Neural cell (in vitro differentiated cells): ENCODE measurements around the gene GPAT3. TPM values are rescaled to one million over a fixed set of nuclear protein-coding genes. Genes with fewer than 3 reads are reported as not detected.

Experiments
- H2AFZ ChIP-seq: fragments of 200-600, 300-800 bp; sonication (generic), shearing (Covaris generic); 2 replicates; pipeline ENCODE4 v1.6.0; 2014; ENCODE audit warnings: low read depth, mild to moderate bottlenecking, antibody characterized with exemption, low read length, moderate library complexity
- H3F3A ChIP-seq: fragments of 200-600 bp; shearing (Covaris generic); 2 replicates; pipeline ENCODE4 v1.6.1; 2016; ENCODE audit warnings: mild to moderate bottlenecking, moderate library complexity, mixed read lengths, antibody characterized with exemption, low read length; ENCODE audit not compliant: insufficient read depth, poor library complexity, severe bottlenecking
- H3K27ac ChIP-seq: fragments of 200-600, 300-800 bp; sonication (generic), shearing (Covaris generic); 2 replicates; pipeline ENCODE4 v1.5.1; 2014; ENCODE audit warnings: mild to moderate bottlenecking, low read length, moderate library complexity
- H3K27me3 ChIP-seq: fragments of 300-800, 200-600 bp; sonication (generic), shearing (Covaris generic); 2 replicates; pipeline ENCODE4 v1.6.0; 2014; ENCODE audit warnings: mild to moderate bottlenecking, low read depth, low read length, moderate library complexity; ENCODE audit not compliant: insufficient read depth
- H3K36me3 ChIP-seq: fragments of 300-800, 200-600 bp; sonication (generic), shearing (Covaris generic); 2 replicates; pipeline ENCODE4 v1.5.1; 2014; ENCODE audit warnings: mild to moderate bottlenecking, antibody characterized with exemption, low read length, moderate library complexity; ENCODE audit not compliant: insufficient read depth
- H3K4me2 ChIP-seq: fragments of 300-800, 200-600 bp; sonication (generic), shearing (Covaris generic); 2 replicates; pipeline ENCODE4 v1.6.0; 2014; ENCODE audit warnings: mild to moderate bottlenecking, low read length
- H3K4me3 ChIP-seq: fragments of 300-800, 200-600 bp; sonication (generic), shearing (Covaris generic); 2 replicates; pipeline ENCODE4 v1.5.1; 2014; ENCODE audit warnings: mild to moderate bottlenecking, low read length, moderate library complexity
- H3K79me2 ChIP-seq: fragments of 200-600 bp; shearing (Covaris generic); replicated peaks from 2 replicates; pipeline ENCODE4 v1.6.0; 2014; ENCODE audit warnings: mild to moderate bottlenecking, low read length, moderate library complexity; ENCODE audit not compliant: insufficient read depth
- H3K9ac ChIP-seq: fragments of 300-800, 200-600 bp; sonication (generic), shearing (Covaris generic); 2 replicates; pipeline ENCODE4 v1.6.1; 2016; ENCODE audit warnings: mild to moderate bottlenecking, low read length, mixed read lengths
- H3K9me2 ChIP-seq: fragments of 200-600 bp; shearing (Covaris generic); 2 replicates; pipeline ENCODE4 v1.6.1; 2016; ENCODE audit warnings: mild to moderate bottlenecking, low read length, mixed read lengths; ENCODE audit not compliant: insufficient read depth
- H3K9me3 ChIP-seq: fragments of 200-600, 300-800 bp; sonication (generic), shearing (Covaris generic); 2 replicates; pipeline ENCODE4 v1.6.1; 2016; ENCODE audit warnings: mild to moderate bottlenecking, mixed run types, low read length, moderate library complexity, mixed read lengths
- H4K20me1 ChIP-seq: fragments of 200-600 bp; shearing (Covaris generic); 2 replicates; pipeline ENCODE4 v1.6.1; 2016; ENCODE audit warnings: mild to moderate bottlenecking, mixed run types; ENCODE audit not compliant: insufficient read depth
- EP300 ChIP-seq: fragments of 450-650 bp; conservative IDR thresholded peaks from 2 replicates; pipeline ENCODE4 v1.6.1; 2014; ENCODE audit warnings: antibody characterized with exemption, mild to moderate bottlenecking, moderate library complexity; ENCODE audit not compliant: poor library complexity, severe bottlenecking
- EZH2 ChIP-seq: fragments of 200-600, 300-800 bp; shearing (Covaris generic), sonication (generic); IDR thresholded peaks from 2 replicates; pipeline ENCODE4 v1.6.1; 2014; ENCODE audit warnings: antibody characterized with exemption, low read length, borderline replicate concordance, mild to moderate bottlenecking; ENCODE audit not compliant: insufficient read depth, poor library complexity, severe bottlenecking
- MXI1 ChIP-seq: fragments of 450-650 bp; conservative IDR thresholded peaks from 2 replicates; pipeline ENCODE4 v1.6.1; 2014; ENCODE audit warnings: antibody characterized with exemption, mild to moderate bottlenecking; ENCODE audit not compliant: poor library complexity, severe bottlenecking
- POLR2AphosphoS5 ChIP-seq: IDR thresholded peaks from 2 replicates; pipeline ENCODE4 v1.6.1; 2012
- RAD21 ChIP-seq: fragments of 450-650 bp; conservative IDR thresholded peaks from 2 replicates; pipeline ENCODE4 v1.6.1; 2014; ENCODE audit warnings: antibody characterized with exemption, mild to moderate bottlenecking, moderate library complexity
- SMC3 ChIP-seq: fragments of 450-650 bp; conservative IDR thresholded peaks from 2 replicates; pipeline ENCODE4 v1.6.1; 2014; ENCODE audit warnings: antibody characterized with exemption, mild to moderate bottlenecking, moderate library complexity; ENCODE audit not compliant: poor library complexity
- TAF1 ChIP-seq: IDR thresholded peaks from 2 replicates; pipeline ENCODE4 v1.6.1; 2012; ENCODE audit warnings: low read depth
- polyA plus RNA-seq: library from polyadenylated mRNA; depleted of rRNA; stranded (reverse); fragments of >200 nt; gene quantifications from 2 replicates; pipeline ENCODE4 v1.2.3, GENCODE V29; 2014
- TF ChIP-seq, protein P1 (sequence below): fragments of 450-650 bp; IDR thresholded peaks from 2 replicates; pipeline ENCODE4 v1.5.1; 2014; ENCODE audit warnings: antibody characterized with exemption, mild to moderate bottlenecking, moderate library complexity; ENCODE audit not compliant: poor library complexity, severe bottlenecking
- TF ChIP-seq, protein P2 (sequence below): IDR thresholded peaks from 2 replicates; pipeline ENCODE4 v1.6.1; 2012; ENCODE audit warnings: borderline replicate concordance

Gene GPAT3
- polyA plus RNA-seq, 1 donor from 2014 or later = not detected

DNA sequence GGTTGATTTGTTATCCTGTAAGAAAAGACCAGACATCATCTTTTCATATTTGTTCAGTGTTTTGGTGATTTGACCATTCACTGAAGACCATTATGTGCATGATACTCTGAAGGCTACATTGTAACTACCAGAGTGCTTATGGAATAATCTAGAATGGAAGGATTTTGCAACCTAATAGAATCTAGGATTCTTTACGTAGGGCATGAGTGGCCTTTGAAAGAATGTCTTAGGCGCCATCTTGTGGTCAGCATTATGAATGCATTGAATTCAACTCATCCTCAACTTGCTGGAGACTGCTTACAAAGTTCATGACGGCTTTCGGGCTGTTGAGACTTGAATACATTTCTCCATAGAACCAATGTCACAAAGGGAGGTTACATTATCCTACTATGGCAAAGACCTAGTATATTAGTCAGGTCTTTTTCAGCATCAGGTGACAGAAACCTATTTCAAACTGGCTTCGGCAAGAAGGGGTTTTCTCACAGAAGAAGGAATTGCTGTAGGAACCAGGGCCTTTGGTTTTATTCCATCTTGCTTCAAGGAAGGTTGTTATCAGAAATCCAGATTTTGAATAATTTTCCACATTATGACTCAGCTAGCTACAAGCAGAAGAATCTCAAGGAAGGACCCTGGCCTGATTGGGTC is 104.1 kb downstream of the GPAT3 start:
- H3K9me2 ChIP-seq = no peaks in the 10 kb centered on the region
- H3K9me3 ChIP-seq = no peaks in the 10 kb centered on the region
- H3F3A ChIP-seq = no peaks in the 10 kb centered on the region
- H3K27me3 ChIP-seq = no peaks in the 10 kb centered on the region
- peak; percentile 87 for TF ChIP-seq SMC3
- TF ChIP-seq, protein P1, sequence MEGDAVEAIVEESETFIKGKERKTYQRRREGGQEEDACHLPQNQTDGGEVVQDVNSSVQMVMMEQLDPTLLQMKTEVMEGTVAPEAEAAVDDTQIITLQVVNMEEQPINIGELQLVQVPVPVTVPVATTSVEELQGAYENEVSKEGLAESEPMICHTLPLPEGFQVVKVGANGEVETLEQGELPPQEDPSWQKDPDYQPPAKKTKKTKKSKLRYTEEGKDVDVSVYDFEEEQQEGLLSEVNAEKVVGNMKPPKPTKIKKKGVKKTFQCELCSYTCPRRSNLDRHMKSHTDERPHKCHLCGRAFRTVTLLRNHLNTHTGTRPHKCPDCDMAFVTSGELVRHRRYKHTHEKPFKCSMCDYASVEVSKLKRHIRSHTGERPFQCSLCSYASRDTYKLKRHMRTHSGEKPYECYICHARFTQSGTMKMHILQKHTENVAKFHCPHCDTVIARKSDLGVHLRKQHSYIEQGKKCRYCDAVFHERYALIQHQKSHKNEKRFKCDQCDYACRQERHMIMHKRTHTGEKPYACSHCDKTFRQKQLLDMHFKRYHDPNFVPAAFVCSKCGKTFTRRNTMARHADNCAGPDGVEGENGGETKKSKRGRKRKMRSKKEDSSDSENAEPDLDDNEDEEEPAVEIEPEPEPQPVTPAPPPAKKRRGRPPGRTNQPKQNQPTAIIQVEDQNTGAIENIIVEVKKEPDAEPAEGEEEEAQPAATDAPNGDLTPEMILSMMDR = peak; percentile 89
- no peak for TF ChIP-seq TAF1
- TF ChIP-seq RAD21 = peak; percentile 87
- H3K27ac ChIP-seq = no peak overlapping the region
- H3K36me3 ChIP-seq = no peaks in the 10 kb centered on the region
- H3K4me2 ChIP-seq = no peak overlapping the region
- no peak overlapping the region for H2AFZ ChIP-seq
- no peak overlapping the region for H3K9ac ChIP-seq
- no peaks in the 10 kb centered on the region for H4K20me1 ChIP-seq
- no peak overlapping the region for H3K4me3 ChIP-seq
- no peaks in the 10 kb centered on the region for H3K79me2 ChIP-seq

DNA sequence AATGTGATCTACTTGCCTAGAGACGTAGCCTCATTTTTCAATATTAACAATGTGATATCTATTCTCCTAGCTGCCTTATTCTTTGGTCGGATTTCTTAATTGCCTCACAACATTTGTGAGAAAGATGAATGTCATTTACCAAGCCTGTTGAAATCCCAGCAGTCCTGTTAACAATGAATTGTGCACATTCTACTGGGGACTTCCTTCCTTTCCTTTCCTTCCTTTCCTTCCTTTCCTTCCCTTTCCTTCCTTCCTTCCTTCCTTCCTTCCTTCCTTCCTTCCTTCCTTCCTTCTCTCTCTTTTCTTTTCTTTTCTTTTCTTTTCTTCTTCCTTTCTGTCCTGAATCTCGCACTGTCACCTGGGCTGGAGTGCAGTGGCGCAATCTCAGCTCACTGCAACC is 107.1 kb downstream of the GPAT3 start:
- Histone ChIP-seq H3K79me2 (no peaks in the 10 kb centered on the region), H3K9me2 (no peaks in the 10 kb centered on the region), H2AFZ (no peak overlapping the region), H3K9me3 (no peaks in the 10 kb centered on the region), H3K9ac (no peak overlapping the region), H3K27me3 (no peaks in the 10 kb centered on the region), H3K4me3 (no peak overlapping the region), H3F3A (no peaks in the 10 kb centered on the region), H3K27ac (no peak overlapping the region), H3K36me3 (no peaks in the 10 kb centered on the region), H3K4me2 (no peak overlapping the region), H4K20me1 (no peaks in the 10 kb centered on the region)
- TF ChIP-seq, protein P1 = no peak
- TF ChIP-seq, protein P2, sequence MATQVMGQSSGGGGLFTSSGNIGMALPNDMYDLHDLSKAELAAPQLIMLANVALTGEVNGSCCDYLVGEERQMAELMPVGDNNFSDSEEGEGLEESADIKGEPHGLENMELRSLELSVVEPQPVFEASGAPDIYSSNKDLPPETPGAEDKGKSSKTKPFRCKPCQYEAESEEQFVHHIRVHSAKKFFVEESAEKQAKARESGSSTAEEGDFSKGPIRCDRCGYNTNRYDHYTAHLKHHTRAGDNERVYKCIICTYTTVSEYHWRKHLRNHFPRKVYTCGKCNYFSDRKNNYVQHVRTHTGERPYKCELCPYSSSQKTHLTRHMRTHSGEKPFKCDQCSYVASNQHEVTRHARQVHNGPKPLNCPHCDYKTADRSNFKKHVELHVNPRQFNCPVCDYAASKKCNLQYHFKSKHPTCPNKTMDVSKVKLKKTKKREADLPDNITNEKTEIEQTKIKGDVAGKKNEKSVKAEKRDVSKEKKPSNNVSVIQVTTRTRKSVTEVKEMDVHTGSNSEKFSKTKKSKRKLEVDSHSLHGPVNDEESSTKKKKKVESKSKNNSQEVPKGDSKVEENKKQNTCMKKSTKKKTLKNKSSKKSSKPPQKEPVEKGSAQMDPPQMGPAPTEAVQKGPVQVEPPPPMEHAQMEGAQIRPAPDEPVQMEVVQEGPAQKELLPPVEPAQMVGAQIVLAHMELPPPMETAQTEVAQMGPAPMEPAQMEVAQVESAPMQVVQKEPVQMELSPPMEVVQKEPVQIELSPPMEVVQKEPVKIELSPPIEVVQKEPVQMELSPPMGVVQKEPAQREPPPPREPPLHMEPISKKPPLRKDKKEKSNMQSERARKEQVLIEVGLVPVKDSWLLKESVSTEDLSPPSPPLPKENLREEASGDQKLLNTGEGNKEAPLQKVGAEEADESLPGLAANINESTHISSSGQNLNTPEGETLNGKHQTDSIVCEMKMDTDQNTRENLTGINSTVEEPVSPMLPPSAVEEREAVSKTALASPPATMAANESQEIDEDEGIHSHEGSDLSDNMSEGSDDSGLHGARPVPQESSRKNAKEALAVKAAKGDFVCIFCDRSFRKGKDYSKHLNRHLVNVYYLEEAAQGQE = no peak
- TF ChIP-seq TAF1 = no peak
- TF ChIP-seq RAD21 = no peak
- no peak for TF ChIP-seq SMC3
- no peak for TF ChIP-seq POLR2AphosphoS5
- no peak for TF ChIP-seq MXI1
- no peak for TF ChIP-seq EZH2
- TF ChIP-seq EP300 = no peak
